ENCODE results near the gene TNFRSF17. TPM values are rescaled to one million over a fixed set of nuclear protein-coding genes. Genes with fewer than 3 reads are reported as not detected.
"Not testable (repeated sequence)": the region's sequence is repeated elsewhere in the genome, so short reads cannot be mapped to it uniquely, and the experiment has no call there.

TNFRSF17 gene
- total RNA-seq, result not detected

DNA sequence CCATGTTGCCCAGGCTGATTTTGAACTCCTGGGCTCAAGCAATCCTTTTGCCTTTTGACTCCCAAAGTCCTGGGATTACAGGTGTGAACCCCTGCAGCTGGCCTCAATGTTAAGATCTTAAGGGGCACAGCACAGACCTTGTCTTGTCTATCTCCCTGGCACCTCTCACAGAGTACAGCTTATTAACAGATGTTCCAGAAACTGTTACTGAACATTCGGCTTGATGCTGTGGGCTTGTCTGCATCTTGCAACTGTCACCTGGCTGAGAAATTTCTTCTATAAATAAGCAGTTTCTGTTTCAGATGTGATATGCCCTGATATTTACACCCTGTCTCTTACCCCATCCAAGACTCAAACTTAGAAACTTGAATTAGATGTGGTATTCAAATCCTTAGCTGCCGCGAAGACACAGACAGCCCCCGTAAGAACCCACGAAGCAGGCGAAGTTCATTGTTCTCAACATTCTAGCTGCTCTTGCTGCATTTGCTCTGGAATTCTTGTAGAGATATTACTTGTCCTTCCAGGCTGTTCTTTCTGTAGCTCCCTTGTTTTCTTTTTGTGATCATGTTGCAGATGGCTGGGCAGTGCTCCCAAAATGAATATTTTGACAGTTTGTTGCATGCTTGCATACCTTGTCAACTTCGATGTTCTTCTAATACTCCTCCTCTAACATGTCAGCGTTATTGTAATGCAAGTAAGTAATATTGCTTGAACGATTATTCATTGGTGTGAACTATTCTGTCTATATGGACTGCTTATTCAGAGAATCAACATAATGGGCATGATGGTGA lies at the start of gene TNFRSF17:
TNFRSF17 (plus strand) TSS at position 450 of the 791 bp plus-strand sequence; CDS start at position 565, 115 bp downstream.
- ChIA-PET CTCF (no interaction called here), POLR2A (no interaction called here)

DNA sequence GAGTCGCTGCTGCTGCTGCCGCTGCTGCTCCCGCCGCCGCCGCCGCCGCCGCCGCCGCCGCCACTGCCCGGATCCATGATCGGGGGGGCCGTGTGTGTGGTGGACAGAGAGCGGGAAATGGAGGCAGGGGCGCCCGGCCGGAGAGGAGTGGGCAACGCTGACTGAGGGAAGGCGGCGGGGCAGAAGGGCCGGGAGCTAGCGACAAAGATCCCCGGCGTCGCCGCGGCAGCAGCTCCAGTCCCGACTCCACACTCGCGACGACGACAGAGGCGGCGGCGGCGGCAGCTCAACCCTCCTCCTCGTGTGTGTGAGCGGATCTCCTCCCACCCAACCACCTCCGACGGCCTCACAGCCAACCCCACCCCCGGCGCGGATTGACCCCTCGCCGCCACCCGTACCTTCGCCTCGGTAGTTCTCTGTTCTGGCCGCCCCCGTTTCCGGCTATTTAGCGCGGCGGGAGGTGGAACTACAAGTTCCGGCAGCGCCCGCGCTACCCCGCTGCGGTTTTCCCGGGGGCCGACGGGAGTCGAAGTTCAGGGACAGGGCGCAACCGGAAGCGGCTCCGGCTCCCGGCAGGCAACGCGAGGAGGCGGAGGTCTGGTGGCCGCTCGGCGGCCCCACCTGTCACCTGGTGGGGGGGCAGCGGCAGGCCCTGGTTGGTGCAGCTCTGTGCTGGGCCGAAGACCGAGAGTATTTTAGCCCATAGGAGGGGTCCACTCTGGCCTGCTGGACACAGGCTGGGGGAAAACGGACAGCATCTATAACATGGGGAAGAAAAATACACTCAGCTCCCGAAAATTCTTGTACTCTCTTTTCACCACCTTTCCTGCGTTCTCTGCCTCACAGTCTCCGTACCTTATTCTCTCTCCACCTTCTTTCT lies 49.1 kb upstream of the TNFRSF17 start, which contains the start of gene GSPT1:
GSPT1 (minus strand) TSS at position 313 of the 880 bp plus-strand sequence; CDS start at position 77, 236 bp downstream.
- CTCF ChIA-PET, result interaction anchor here (1.2 kb wide), 1 partner anchor 152 kb away, joined by 6 read pairs; no protein-coding TSS in a partner anchor
- POLR2A ChIA-PET, result interaction anchor here (1.0 to 2.5 kb wide), 3 partner anchors 61 to 173 kb away, joined by 3 to 10 read pairs (median 6); partner anchors contain the start of genes RSL1D1, SNX29 and TXNDC11

DNA sequence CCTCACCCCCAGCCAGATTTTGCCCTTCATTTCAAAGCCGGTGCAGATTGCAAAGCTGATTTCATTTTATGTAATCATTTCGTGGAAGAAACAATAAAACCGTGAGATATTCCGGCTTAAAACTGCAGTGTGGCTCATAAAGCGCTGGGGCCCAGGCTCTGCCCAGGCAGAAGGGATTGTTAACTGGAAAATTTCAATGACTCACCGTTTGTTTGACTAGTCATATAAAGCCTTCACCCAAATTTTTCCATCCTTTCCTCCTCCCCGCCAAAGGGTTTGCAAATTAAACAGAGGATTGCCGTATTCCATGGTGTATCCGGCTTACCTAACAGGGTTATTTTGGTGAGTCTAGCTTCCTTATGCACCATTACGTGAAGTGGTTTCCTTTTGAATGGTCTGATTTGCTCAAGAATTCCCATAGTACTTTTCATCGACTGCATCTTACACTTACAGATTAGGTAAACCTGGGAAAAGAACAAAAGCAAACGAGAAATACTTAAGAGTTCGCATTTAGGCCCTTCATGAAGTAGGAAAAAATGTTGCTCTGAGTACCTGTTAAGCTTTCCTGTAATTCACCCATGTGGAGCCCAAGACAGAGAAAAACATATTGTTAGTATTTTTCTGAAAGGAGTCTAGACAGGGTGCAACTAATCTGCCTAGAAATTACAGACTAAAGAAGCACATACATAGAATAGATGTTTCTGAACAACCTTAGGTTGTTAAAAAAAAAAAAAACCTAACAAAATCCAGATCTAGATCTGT lies 48.3 kb upstream of the TNFRSF17 start:
- CTCF ChIA-PET, result interaction anchor here (0.5 to 1.2 kb wide), 2 partner anchors 151 to 237 kb away, joined by 3 to 6 read pairs; no protein-coding TSS in a partner anchor
- POLR2A ChIA-PET, result interaction anchor here (1.4 to 2.5 kb wide), 2 partner anchors 60 to 66 kb away, joined by 6 to 10 read pairs; partner anchors contain the start of genes RSL1D1 and SNX29

DNA sequence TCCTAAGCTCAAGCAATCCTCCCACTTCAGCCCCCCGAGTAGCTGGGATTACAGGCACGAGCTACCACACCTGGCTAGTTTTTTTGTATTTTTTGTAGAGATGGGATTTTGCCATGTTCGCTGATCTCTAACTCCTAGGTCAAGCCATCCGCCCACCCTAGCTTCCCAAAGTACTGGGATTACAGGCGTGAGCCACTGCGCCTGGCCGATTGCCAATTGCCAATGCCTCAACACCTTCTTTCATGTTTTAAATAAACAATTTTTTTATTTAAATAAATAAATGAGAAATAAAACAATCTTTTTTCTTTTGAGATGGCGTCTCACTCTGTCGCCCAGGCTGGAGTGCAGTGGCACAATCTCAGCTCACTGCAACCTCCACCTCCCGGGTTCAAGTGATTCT lies 41.0 kb upstream of the TNFRSF17 start:
- POLR2A ChIA-PET, CTCF ChIA-PET: not testable (repeated sequence)

DNA sequence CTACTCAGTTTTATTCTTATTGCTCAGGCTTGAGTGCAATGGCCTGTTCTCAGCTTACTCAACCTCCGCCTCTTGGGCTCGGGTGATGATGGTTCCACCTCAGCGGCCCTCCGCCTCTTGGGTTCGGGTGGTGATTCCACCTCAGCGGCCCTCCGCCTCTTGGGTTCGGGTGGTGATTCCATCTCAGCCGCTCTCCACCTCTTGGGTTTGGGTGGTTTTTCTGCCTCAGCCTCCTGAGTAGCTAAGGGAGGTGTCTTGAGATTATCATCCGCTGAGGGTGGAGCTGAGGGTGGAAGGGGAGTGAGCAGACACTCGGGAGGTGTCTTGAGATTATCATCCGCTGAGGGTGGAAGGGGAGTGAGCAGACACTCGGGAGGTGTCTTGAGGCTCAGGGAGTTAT lies 37.7 kb upstream of the TNFRSF17 start:
- POLR2A ChIA-PET, CTCF ChIA-PET: not testable (repeated sequence)

DNA sequence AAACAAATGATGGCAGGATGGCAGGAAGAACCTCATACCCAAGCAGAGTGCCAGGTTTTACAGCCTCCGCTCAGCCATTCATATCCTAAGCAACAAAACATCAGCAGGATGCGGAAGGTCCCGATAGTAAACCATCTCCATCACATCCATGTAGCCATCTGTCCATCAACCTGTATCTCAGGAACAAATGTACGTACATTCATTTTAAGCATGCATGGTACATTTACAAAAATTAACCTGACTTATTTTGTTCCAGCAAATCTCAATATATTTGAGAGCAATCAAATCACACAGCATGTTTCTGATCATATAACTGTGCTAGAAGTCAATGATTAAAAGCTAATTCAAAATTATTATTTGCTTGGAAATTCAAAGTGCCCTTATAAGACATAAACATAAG lies 23.1 kb upstream of the TNFRSF17 start, which contains the start of gene NPIPB2:
NPIPB2 (minus strand) TSS at position 101 of the 400 bp plus-strand sequence; CDS start at position 101, 0 bp downstream.
- POLR2A ChIA-PET, CTCF ChIA-PET: not testable (repeated sequence)

DNA sequence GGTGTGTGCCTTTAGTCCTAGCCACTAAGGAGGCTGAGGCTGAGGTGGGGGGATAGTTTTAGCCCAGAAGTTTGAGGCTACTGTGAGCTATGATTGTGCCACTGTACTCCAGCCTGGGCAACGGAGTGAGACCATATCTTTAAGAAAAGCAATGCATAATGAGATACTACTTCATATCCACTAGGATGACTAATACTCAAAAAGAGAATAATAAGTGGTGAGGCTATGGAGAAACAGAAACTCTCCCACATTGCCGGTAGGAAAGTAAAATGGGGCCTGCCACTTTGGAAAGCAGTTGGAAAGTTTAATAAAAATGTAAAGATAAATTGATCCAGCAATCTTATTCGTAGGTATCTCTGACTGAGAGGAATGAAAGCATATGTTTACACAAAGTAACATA lies 18.6 kb upstream of the TNFRSF17 start:
- CTCF ChIA-PET, result no interaction called here
- POLR2A ChIA-PET, result interaction anchor here (0.6 kb wide), 1 partner anchor 234 kb away, joined by 6 read pairs; no protein-coding TSS in a partner anchor

DNA sequence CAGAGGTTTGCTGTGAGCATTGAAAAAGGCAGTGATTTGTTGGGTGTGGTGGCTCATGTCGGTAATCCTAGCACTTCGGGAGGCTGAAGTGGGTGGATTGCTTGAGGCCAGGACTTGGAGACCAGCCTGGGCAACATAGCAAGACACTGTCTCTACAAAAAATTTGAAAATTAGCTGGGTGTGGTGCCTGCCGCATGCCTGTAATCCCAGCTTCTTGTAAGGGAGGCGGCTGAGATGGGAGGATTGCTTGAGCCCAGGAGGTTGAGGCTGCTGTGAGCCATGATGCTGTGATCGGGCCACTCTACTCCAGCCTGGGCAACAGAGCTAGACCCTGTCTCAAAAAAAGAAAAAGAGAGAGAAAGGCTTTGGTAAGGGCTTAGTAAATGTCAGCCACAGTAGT lies 16.2 kb upstream of the TNFRSF17 start:
- ChIA-PET CTCF (interaction anchor here (0.6 to 0.8 kb wide), 3 partner anchors 23 to 119 kb away, joined by 3 to 4 read pairs (median 3); no protein-coding TSS in a partner anchor), POLR2A (no interaction called here)

DNA sequence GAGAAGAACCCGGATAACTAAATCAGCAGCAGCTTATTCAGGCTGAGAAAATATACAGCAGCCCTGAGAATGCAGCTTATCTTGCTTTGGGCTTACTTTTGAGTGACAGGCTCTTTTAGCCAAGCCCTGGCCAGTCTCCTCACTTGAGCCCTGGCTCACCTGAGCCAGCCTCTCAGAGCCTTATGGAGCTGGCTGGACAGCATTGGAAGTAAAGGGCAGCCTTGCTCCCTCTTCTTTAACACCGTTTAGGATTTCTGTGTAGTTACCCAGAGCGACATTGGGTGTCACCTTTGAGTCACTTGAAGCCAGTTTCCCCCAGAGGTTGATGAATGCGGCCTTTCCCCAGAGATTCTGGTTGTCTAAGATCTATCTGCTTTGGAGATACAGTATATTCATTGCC lies 15.5 kb upstream of the TNFRSF17 start:
- CTCF ChIA-PET, result interaction anchor here (0.8 kb wide), 1 partner anchor 118 kb away, joined by 4 read pairs; no protein-coding TSS in a partner anchor

DNA sequence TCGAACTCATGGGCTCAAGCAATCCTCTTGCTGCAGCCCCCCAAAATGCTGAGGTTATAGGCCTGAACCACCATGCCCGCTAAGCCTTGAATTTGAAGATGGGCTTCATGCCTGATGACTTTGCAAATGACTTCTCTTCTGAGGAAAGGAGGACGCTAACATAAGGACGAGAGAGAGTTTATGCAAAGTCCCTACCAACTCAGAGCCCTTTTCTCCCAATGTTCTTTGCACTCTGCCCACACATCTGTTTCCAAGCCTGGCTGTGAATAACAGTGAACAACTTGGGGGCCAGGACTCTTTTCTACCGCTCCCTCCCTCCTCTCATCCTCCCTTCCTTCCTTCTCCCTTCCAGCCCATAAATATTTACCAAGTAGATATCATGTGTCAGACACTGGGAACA lies 14.6 kb upstream of the TNFRSF17 start:
- POLR2A ChIA-PET, result no interaction called here
- CTCF ChIA-PET, result no interaction called here

More for the DNA sequence above, 15.5 kb upstream of the TNFRSF17 start:
- POLR2A ChIA-PET, result no interaction called here

DNA sequence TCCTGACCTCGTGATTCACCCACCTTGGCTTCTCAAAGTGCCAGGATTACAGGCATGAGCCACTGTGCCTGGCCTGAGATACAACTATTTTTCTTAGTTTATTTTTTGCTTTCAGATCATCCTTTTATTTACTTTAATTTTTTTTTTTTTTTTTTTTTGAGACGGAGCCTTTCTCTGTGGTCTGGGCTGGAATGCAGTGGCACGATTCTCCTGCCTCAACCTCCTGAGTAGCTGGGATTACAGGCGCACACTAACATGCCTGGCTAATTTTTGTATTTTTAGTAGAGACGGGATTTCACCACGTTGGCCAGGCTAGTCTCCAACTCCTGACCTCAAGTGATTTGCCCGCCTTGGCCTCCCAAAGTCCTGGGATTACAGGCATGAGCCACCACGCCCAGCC lies 11.4 kb upstream of the TNFRSF17 start:
- CTCF ChIA-PET, POLR2A ChIA-PET: not testable (repeated sequence)

DNA sequence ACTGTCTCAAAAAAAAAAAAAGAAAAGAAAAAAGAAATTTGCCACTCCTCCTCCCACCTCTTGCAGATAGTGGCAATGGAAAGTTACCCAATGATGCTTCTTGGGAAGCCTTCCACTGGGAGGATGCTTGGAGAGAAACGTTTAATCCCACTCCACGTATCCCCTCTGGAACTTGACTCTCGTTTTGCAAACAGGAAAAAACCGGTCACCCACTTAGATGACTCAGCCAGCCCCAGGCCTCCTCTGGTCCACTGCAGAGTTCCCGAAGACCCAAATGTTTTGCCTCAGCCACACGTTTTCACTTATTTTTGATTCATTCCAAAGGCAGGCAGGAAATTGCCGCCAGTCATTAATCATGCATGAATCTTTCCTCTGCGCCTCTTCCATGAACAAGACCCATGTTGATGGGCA lies 9.3 kb upstream of the TNFRSF17 start:
- CTCF ChIA-PET, result no interaction called here
- POLR2A ChIA-PET, result no interaction called here

DNA sequence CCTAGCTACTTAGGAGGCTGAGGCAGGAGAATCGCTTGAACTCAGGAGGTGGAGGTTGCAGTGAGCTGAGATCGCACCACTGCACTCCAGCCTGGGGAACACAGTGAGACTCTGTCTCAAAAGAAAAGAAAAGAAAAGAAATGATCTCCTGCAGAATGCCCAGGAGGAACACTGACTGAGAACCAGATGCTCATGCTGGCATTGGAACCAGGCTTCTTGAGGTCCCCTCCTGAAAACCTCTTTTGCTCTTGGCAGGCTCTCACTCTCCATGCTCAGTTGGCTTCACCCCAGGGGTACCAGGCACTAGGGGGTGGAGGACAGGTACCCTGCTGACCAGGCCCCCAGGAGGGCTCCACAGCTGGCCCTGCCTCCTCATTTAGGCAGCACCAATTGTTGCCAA lies 8.5 kb upstream of the TNFRSF17 start:
- CTCF ChIA-PET, result no interaction called here
- POLR2A ChIA-PET, result no interaction called here

DNA sequence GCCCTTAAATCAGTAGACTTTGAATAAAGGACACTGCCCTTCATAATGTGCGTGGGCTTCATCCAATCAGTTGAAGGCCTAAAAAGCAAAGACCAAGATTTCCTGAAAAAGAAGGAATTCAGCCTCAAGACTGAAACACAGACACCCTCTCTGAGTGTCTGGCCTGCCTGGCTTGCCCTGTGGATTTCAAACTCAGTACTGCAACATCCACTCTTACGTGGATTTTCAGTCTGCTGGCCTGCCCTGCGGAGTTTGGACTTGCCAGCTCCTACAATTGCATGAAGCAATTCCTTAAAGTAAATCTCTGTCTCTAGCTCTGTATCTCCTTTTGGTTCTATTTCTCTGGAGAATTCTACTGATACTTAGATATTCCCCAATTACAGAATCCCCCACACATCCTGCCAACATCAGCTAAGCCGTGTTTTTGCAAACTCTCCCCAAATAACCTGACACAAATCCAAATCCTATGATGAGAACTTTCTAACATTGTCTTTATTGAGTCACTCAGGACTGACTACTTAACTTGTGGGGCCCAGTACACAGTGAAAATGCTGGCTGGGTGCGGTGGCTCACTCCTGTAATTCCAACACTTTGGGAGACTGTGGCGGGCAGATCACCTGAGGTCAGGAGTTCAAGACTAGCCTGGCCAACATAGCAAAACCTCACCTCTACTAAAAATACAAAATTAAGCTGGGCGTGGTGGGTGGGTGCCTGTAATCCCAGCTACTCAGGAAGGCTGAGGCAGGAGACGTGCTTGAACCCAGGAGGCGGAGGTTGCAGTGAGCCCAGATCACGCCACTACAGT lies 7.2 kb upstream of the TNFRSF17 start:
- POLR2A ChIA-PET, result no interaction called here
- CTCF ChIA-PET, result no interaction called here

DNA sequence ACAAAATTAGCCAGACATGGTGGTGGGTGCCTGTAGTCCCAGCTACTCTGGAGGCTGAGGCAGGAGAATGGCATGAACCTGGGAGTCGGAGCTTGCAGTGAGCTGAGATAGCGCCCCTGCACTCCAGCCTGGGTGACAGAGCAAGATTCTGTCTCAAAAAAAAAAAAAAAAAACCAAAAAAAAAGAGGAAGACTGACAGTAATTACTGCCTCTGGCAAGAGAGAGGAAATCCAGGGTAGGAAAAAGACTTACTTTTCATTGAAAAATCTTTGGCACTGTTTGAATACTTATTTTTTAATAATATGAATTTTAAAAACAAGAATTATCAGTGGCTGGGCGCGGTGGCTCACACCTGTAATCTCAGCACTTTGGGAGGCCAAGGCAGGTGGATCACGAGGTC lies 2.6 kb upstream of the TNFRSF17 start:
- POLR2A ChIA-PET, result not testable (repeated sequence)
- CTCF ChIA-PET, result interaction anchor here (0.7 kb wide), 1 partner anchor 224 kb away, joined by 3 read pairs; no protein-coding TSS in a partner anchor

DNA sequence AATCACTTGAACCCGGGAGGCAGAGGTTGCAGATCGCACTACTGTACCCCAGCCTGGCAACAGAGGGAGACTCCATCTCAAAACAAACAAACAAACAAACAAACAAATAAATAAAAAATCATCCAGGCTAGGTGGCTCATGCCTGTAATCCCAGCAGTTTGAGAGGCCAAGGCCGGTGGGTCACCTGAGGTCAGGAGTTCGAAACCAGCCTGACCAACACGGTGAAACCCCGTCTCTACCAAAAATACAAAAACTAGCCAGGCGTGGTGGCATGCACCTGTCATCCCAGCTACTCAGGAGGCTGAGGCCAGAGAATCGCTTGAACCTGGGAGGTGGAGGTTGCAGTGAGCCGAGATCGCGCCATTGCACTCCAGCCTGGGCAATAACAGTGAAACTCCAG lies 2.0 kb upstream of the TNFRSF17 start:
- POLR2A ChIA-PET, CTCF ChIA-PET: not testable (repeated sequence)

DNA sequence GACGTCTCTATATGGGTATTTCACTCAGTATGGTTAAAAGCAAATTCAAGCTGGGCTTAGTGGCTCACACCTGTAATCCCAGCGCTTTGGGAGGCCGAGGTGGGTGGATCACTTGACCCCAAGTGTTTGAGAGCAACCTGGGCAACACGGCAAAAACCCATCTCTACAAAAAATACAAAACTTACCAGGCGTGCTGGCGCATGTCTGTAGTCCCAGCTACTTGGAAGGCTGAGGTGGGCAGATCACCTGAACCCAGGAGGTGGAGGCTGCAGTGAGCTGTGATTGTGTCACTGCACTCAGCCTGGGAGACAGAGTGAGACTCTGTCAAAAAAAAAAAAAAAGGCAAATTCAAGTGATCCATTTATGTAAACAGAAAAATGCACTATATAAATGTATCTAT lies 1.3 kb upstream of the TNFRSF17 start:
- ChIA-PET POLR2A (no interaction called here), CTCF (no interaction called here)

DNA sequence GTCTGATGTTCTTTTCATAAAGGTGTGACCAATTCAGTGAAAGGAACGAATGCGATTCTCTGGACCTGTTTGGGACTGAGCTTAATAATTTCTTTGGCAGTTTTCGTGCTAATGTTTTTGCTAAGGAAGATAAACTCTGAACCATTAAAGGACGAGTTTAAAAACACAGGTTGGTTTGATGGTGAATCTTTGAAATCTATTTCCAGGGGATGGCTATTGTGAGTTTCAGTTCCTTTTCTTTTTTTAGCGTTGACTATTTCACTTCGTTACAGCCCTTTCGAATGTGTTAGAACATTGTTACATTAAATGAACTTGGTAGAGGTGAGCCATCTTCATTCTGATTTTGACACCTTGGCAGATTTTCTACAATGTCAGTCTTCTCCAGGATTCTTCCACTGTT lies 1.2 kb downstream of the TNFRSF17 start:
- ChIA-PET POLR2A (no interaction called here), CTCF (no interaction called here)
